NCI-H2029 (cell line): ENCODE data around the gene DNAJB6.

ENCODE experiments used
- DNase-seq: peaks from one replicate; lab custom pipeline; 2025; lab: John Stamatoyannopoulos, UW

DNAJB6 gene

GRCh38 chr7:157409753-157410727 lies 73.2 kb downstream of the DNAJB6 start:
- no peak for DNase-seq

GRCh38 chr7:157410831-157411556 lies 74.2 kb downstream of the DNAJB6 start:
- no peak for DNase-seq

GRCh38 chr7:157411580-157411979 lies 74.8 kb downstream of the DNAJB6 start:
- DNase-seq = no peak

GRCh38 chr7:157412021-157412443 lies 75.2 kb downstream of the DNAJB6 start:
- DNase-seq = no peak

- no peak for DNase-seq
These were observed 75.8 kb downstream of the DNAJB6 start for GRCh38 chr7:157412491-157413180.

GRCh38 chr7:157413881-157414701 lies 77.3 kb downstream of the DNAJB6 start:
- DNase-seq = no peak

- DNase-seq = no peak
These were observed 77.9 kb downstream of the DNAJB6 start for GRCh38 chr7:157414702-157415096.

GRCh38 chr7:157415486-157415885 lies 78.7 kb downstream of the DNAJB6 start:
- DNase-seq = no peak

- DNase-seq = no peak
These were observed 79.2 kb downstream of the DNAJB6 start for GRCh38 chr7:157416011-157416410.

GRCh38 chr7:157418204-157419034 lies 81.6 kb downstream of the DNAJB6 start:
- DNase-seq = no peak

- no peak for DNase-seq
These were observed 82.2 kb downstream of the DNAJB6 start for GRCh38 chr7:157419035-157419293.

GRCh38 chr7:157422279-157422678 lies 85.5 kb downstream of the DNAJB6 start:
- no peak for DNase-seq

GRCh38 chr7:157423348-157423747 lies 86.5 kb downstream of the DNAJB6 start:
- no peak for DNase-seq

GRCh38 chr7:157423886-157424565 lies 87.2 kb downstream of the DNAJB6 start:
- no peak for DNase-seq

- DNase-seq = no peak
These were observed 88.4 kb downstream of the DNAJB6 start for GRCh38 chr7:157425137-157425731.

- DNase-seq = no peak
These were observed 89.0 kb downstream of the DNAJB6 start for GRCh38 chr7:157425761-157426160.

- no peak for DNase-seq
These were observed 89.9 kb downstream of the DNAJB6 start for GRCh38 chr7:157426463-157427301.

- DNase-seq = no peak
These were observed 91.2 kb downstream of the DNAJB6 start for GRCh38 chr7:157427811-157428553.
